ENCODE results near the gene FARSA.

DNA sequence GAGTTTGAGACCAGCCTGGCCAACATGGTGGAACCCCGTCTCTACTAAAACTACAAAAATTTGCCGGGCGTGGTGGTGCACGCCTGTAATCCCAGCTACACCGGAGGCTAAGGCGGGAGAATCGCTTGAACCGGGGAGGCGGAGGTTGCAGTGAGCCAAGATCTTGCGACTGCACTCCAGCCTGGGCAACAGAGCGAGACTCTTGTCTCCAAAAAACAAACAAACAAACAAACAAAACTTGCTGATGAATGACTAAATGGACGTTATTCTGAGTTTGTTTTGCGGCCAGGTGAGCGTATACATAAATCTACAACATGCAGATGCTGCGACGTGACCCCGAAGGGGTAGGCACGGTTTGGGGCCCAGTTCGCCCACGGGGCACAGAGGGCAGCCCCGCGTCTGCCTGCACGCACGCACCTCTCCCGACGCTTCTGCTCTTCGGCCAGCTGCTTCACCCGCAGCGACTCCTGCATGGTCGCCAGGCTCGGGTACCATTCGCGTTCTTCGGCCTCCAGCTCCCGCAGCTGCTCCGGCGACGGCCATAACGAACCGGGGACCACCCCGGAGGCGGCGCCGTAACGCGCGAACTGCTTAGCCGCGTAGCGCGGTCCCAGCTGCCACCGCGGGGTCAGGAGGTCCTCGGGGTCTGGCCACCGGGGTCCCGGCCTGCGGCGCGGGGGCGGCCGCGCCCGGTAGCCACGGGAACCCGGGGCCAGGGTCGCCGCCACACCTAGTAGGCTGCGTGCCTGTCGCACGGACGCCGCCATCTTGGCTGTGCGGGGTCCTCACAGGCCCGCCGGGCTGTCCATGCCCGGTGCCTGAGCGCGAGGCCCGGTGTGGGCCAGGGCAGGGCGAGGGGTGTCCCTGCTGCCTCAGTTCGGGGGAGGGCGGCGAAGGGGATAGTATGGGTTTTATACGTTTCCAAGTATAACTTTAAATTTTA, 23.2 kb upstream of the FARSA start, which contains the start of gene GADD45GIP1:
- TF ChIP-seq POLR2A (IDR thresholded peaks at IDR 0.05): no peak
- TF ChIP-seq, protein P1, sequence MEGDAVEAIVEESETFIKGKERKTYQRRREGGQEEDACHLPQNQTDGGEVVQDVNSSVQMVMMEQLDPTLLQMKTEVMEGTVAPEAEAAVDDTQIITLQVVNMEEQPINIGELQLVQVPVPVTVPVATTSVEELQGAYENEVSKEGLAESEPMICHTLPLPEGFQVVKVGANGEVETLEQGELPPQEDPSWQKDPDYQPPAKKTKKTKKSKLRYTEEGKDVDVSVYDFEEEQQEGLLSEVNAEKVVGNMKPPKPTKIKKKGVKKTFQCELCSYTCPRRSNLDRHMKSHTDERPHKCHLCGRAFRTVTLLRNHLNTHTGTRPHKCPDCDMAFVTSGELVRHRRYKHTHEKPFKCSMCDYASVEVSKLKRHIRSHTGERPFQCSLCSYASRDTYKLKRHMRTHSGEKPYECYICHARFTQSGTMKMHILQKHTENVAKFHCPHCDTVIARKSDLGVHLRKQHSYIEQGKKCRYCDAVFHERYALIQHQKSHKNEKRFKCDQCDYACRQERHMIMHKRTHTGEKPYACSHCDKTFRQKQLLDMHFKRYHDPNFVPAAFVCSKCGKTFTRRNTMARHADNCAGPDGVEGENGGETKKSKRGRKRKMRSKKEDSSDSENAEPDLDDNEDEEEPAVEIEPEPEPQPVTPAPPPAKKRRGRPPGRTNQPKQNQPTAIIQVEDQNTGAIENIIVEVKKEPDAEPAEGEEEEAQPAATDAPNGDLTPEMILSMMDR (IDR thresholded peaks at IDR 0.05): no peak

Measured in prostate gland (tissue), 2 donors.